ENCODE results near the gene CADPS. TPM values are rescaled to one million over a fixed set of nuclear protein-coding genes. Genes with fewer than 3 reads are reported as not detected.

The CADPS gene
- total and polyA plus RNA-seq, 7 donors, result 1.6 to 12.5 (median 6.2) TPM; not detected in 1

- Histone ChIP-seq H3K36me3 (no peaks in the 10 kb centered on the region), H3K27ac (no peak overlapping the region), H3K4me1 (no peaks in the 10 kb centered on the region), H3K27me3 (no peaks in the 10 kb centered on the region), H3K9me3 (no peaks in the 10 kb centered on the region), H3K4me3 (no peak overlapping the region)
- intact Hi-C loops (cut with DNase I), result no loop called here
- WGBS, 2 donors, result 46 to 67% methylated on average over 5 of the region's 5 CpGs
- no peak for TF ChIP-seq POLR2AphosphoS5 (IDR thresholded peaks at IDR 0.05)
- no peak for TF ChIP-seq POLR2A (IDR thresholded peaks at IDR 0.05)
- TF ChIP-seq CTCF (IDR thresholded peaks at IDR 0.05), result no peak
- TF ChIP-seq EP300 (IDR thresholded peaks at IDR 0.05), result no peak
- no peak for DNase-seq
These were observed 482.5 kb downstream of the CADPS start for GRCh38 chr3:62392626-62393292.

GRCh38 chr3:62387251-62387650 is 488.0 kb downstream of the CADPS start:
- Histone ChIP-seq H3K9me3 (no peaks in the 10 kb centered on the region), H3K4me3 (no peak overlapping the region), H3K27ac (no peak overlapping the region), H3K36me3 (no peaks in the 10 kb centered on the region), H3K4me1 (no peaks in the 10 kb centered on the region), H3K27me3 (peaks cover 0 to 5% (median under 1%) of the 10 kb centered on the region in 3 donors)
- 76 to 86% methylated on average over 3 of the region's 3 CpGs for WGBS, 2 donors
- intact Hi-C loops (cut with DNase I), result no loop called here
- TF ChIP-seq EP300 (IDR thresholded peaks at IDR 0.05) (no peak), POLR2A (IDR thresholded peaks at IDR 0.05) (no peak), CTCF (IDR thresholded peaks at IDR 0.05) (no peak), POLR2AphosphoS5 (IDR thresholded peaks at IDR 0.05) (no peak)
- DNase-seq, result no peak

GRCh38 chr3:62379321-62379798 is 495.9 kb downstream of the CADPS start:
- Histone ChIP-seq H3K4me1 (peaks cover 0 to 20% (median 15%) of the 10 kb centered on the region in 4 donors), H3K9me3 (no peaks in the 10 kb centered on the region), H3K36me3 (no peaks in the 10 kb centered on the region), H3K27ac (no peak overlapping the region), H3K4me3 (no peak overlapping the region), H3K27me3 (peaks cover 21 to 79% (median 72%) of the 10 kb centered on the region in 3 donors)
- intact Hi-C loops (cut with DNase I), result no loop called here
- DNase-seq, result no peak
- TF ChIP-seq EP300 (IDR thresholded peaks at IDR 0.05) (no peak), POLR2A (IDR thresholded peaks at IDR 0.05) (no peak), POLR2AphosphoS5 (IDR thresholded peaks at IDR 0.05) (no peak), CTCF (IDR thresholded peaks at IDR 0.05) (no peak)
- WGBS, 2 donors, result 4 to 5% methylated on average over 21 of the region's 21 CpGs

- peaks cover 21 to 84% (median 76%) of the 10 kb centered on the region in 3 donors for H3K27me3 ChIP-seq
- peaks cover 0 to 24% (median 19%) of the 10 kb centered on the region in 4 donors for H3K4me1 ChIP-seq
- no peak overlapping the region for H3K27ac ChIP-seq
- WGBS, 2 donors, result 5 to 12% methylated on average over 14 of the region's 14 CpGs
- no peak for DNase-seq
- intact Hi-C loops (cut with DNase I), result no loop called here
- H3K9me3 ChIP-seq, result no peaks in the 10 kb centered on the region
- no peak for TF ChIP-seq CTCF (IDR thresholded peaks at IDR 0.05)
- TF ChIP-seq POLR2AphosphoS5 (IDR thresholded peaks at IDR 0.05), result no peak
- no peak for TF ChIP-seq EP300 (IDR thresholded peaks at IDR 0.05)
- no peak for TF ChIP-seq POLR2A (IDR thresholded peaks at IDR 0.05)
- no peaks in the 10 kb centered on the region for H3K36me3 ChIP-seq
- H3K4me3 ChIP-seq, result no peak overlapping the region
These were observed 496.3 kb downstream of the CADPS start for GRCh38 chr3:62378921-62379320.

All from sigmoid colon (tissue), 7 donors.